ENCODE data around the gene CD74.

Gene CD74

DNA sequence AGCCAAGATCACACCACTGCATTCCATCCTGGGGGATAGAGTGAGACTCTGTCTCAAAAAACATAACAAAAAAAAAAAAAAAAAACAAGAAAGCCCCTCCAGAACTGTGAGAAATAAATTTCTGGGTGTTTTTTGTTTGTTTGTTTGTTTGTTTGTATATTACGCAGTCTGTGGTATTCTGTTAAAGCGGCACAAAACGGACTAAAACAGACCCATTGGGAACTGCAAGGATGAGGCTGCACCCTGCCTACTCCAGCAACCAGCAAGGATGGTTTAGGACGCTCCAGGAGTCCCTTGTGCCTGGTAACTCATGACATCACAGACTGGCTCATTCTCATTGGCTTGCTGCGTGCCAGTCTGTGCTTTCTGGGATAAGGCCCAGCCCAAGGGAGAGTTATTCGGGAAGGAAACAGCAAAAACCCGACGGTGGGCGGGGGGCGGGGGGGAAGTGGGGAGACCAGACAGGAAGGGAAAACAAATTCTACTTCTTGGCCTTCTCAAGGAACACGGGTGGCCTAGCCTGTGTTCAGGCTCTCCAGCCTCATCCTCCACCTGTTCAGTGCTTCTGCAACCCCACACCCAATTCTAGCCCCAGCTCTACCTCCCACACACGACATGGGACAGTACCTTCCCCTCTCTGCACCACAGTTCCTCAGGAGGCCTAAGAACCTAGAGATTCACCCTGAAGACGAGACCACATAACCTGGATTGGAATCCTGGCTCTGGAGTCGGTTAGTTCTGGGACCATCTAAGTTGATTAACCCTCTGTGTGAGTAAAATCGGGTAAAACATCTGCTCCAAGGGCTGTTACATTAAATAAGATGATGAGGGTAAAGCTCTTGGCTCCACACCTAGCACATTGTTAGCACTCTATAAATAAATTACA is 2.8 kb downstream of the CD74 start:
- H3K9me3 Mint-ChIP-seq, result no peaks in the 10 kb centered on the region
- peaks cover 80% of the 10 kb centered on the region for H3K36me3 Mint-ChIP-seq (ENCODE audit: low read depth)
- H3K4me3 Mint-ChIP-seq, result peak overlapping the region; percentile 95
- peak overlapping the region; percentile 99 for H3K27ac Mint-ChIP-seq
- peaks cover 60% of the 10 kb centered on the region for H3K4me1 Mint-ChIP-seq (ENCODE audit: low read depth)
- no peaks in the 10 kb centered on the region for H3K27me3 Mint-ChIP-seq
- intact Hi-C loops (cut with micrococcal nuclease), result no loop called here

DNA sequence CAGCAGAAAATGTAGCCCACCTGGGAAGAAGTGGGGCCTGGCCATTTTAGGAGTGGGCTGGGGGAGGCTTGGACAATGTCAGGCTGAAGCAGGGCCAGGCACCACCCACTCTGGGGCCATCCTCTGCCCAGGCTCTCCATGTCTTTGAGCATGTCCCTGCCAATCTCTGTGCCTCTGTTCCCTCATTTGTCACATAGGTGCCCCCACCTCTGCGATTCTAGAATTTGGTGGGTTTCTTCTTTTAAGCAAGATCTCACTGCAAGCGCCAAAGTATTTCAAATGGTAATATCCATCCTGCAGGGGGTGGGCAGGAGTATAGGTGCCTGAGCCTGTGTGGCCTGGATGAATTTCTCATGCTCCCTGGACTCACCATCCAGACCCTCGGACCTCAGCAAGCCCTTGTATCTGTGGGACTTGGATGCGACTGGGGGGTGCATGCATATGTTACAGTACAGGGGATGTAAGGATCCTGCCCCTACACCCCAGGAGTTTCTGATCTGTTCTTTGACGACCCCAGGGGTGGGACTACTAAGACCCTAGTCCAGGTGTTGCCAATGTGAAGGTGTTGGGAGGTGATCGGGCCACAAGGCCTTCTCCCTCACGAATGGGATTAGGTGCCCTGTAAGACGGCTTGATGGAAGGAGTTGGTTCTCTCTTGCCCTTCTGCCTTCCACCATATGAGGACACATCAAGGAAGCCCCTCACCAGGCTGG is 4.3 kb downstream of the CD74 start:
- peak overlapping the region; percentile 95 for H3K4me3 Mint-ChIP-seq
- H3K9me3 Mint-ChIP-seq, result no peaks in the 10 kb centered on the region
- H3K4me1 Mint-ChIP-seq (ENCODE audit: low read depth), result peaks cover 52% of the 10 kb centered on the region
- peaks cover 95% of the 10 kb centered on the region for H3K36me3 Mint-ChIP-seq (ENCODE audit: low read depth)
- H3K27me3 Mint-ChIP-seq, result no peaks in the 10 kb centered on the region
- intact Hi-C loops (cut with micrococcal nuclease), result no loop called here
- H3K27ac Mint-ChIP-seq, result peak overlapping the region; percentile 99

DNA sequence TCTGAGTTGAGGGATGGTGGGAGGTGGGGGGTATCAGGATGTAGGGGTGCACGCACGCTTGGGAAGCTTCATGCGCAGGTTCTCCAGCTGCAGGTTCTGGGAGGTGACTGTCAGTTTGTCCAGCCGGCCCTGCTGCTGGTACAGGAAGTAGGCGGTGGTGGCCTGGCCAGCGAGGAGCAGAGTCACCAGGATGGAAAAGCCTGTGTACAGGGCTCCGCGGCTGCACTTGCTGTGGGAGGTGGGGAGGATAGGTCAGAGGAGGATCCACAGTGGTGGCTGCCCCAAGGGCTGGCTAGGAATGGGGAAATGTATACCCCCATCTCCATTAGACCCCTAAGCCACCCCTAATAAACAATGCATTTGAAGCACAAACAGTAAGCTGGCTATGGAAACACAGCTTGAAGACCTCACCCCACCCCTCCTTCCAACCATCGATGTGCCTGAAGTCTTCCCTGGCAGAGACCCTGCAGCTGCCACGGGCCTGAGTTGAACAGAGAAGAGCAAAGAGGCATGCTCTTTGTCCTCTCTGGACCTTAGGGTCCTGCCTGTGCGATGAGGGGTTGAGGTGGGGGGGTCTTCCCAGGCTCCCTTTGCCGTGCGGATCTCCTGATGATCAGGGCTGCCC is 5.5 kb downstream of the CD74 start:
- peaks cover 48% of the 10 kb centered on the region for H3K4me1 Mint-ChIP-seq (ENCODE audit: low read depth)
- H3K4me3 Mint-ChIP-seq, result peak overlapping the region; percentile 95
- H3K27ac Mint-ChIP-seq, result peak overlapping the region; percentile 99
- no peaks in the 10 kb centered on the region for H3K9me3 Mint-ChIP-seq
- intact Hi-C loops (cut with micrococcal nuclease), result no loop called here
- H3K27me3 Mint-ChIP-seq, result no peaks in the 10 kb centered on the region
- peaks cover 100% of the 10 kb centered on the region for H3K36me3 Mint-ChIP-seq (ENCODE audit: low read depth)

DNA sequence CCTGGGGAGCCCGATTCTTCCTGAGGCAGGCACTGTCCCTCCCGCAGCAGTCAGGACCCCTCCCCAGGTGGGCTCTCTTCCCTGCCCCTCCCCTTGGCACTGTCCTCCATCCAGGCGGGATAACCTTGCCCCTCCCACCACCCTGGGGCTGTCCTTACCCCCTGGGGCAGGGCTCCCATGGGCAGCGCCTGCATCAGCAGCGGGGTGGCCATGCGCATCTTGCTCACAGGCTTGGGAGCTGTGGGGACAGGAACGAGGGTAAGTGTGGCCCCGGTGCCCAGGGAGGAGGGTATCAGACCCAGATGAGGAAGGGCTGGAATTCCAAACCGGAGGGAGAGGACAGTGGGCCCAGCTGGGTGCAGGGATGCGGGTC is 6.0 kb downstream of the CD74 start:
- intact Hi-C loops (cut with micrococcal nuclease), result no loop called here
- Mint-ChIP-seq H3K36me3 (ENCODE audit: low read depth) (peaks cover 100% of the 10 kb centered on the region), H3K4me1 (ENCODE audit: low read depth) (peaks cover 52% of the 10 kb centered on the region), H3K27ac (peak overlapping the region; percentile 99), H3K4me3 (peak overlapping the region; percentile 95), H3K9me3 (no peaks in the 10 kb centered on the region), H3K27me3 (no peaks in the 10 kb centered on the region)

DNA sequence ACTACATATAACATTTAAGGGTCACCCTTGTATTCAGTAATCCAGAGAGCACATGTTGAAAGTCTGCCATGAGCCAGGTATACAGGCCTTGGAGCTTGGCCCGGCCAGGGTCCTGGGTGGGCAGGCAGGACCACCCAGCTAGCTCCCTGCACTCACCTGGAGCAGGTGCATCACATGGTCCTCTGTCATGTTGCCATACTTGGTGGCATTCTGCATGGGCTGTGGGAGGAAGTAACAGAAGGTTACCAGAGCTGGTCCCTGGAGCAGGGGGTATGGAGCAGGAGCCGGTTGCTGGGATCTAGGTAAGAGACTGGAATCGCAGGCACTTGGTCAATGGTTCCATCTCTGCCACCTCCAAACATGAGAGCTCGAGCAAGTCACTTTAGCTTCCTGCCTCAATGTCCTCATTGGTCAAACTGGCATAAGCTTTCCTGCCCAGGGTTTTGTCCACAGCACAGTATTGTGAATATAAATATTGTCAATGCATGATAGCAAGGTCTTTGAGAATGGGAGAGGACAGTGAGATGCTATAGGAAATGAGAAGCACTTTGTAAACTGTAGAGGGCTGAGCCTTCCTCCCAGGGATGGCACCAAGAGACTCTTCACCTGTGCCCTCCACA is 6.5 kb downstream of the CD74 start:
- peaks cover 56% of the 10 kb centered on the region for H3K4me1 Mint-ChIP-seq (ENCODE audit: low read depth)
- no peaks in the 10 kb centered on the region for H3K9me3 Mint-ChIP-seq
- peak overlapping the region; percentile 95 for H3K4me3 Mint-ChIP-seq
- H3K36me3 Mint-ChIP-seq (ENCODE audit: low read depth), result peaks cover 100% of the 10 kb centered on the region
- peak overlapping the region; percentile 99 for H3K27ac Mint-ChIP-seq
- intact Hi-C loops (cut with micrococcal nuclease), result no loop called here
- H3K27me3 Mint-ChIP-seq, result no peaks in the 10 kb centered on the region

DNA sequence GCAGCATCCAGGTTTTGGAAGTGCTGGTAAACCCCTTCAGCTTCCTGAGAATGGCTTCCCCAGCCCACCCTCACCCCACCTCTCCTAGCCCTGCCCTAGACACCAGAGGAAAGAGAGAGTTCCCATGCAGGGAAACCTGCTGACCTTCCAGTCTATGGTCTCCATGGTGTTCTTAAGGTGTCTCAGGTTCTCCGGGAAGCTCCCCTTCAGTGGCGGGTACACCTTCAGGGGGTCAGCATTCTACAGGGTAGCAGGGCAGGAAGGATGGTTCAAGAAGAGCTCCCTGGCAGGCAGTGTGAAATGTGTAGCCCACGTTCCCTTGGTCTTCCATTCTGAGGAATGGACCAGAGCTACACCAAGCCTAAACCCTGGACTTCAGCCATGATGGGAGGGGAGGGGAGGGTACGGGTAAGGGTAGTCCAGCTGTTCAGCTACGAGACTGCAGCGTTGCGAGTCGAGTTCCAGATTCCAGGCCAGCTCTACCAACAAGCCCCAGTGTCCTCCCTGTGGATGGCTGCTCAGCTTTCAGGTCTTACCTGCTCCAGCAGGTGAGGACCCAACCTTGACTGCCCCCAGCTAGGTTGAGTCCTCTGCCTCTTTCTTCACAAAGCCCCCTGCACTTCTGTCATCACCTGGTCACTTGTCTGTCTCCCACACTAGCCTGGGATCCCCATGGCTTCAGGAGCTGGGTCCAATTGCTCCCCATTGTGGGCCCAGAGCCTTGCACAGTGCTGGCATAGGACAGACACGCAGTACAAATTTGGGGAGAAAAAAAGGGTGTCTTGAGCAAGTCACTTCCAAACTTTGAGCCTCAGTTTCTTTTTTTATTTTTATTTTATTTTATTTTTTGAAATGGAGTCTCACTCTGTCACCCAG is 7.5 kb downstream of the CD74 start:
- Mint-ChIP-seq H3K27ac (peak overlapping the region; percentile 99), H3K4me1 (ENCODE audit: low read depth) (peaks cover 62% of the 10 kb centered on the region), H3K27me3 (no peaks in the 10 kb centered on the region), H3K36me3 (ENCODE audit: low read depth) (peaks cover 100% of the 10 kb centered on the region), H3K9me3 (no peaks in the 10 kb centered on the region), H3K4me3 (no peak overlapping the region)
- intact Hi-C loops (cut with micrococcal nuclease), result no loop called here

DNA sequence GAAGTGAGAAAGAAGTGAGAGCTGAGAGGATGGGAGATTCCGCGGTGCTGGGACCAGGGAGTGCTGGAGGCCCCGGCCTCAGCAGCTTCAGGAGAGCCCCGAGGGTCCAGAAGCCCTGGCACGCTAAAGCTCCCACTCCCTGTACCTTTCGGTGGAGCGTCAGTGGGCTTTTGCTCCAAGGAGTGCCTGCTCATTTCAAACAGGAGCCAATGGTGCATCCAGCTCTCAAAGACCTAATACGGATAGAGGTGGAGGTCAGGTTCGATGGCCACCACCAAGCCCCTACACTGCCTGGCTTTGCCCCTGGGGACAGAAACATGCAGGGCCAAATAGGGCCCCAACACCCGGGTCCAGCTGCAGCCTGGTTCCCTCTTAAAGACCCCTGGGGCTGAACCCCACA is 8.2 kb downstream of the CD74 start:
- H3K36me3 Mint-ChIP-seq (ENCODE audit: low read depth), result peaks cover 100% of the 10 kb centered on the region
- peaks cover 69% of the 10 kb centered on the region for H3K4me1 Mint-ChIP-seq (ENCODE audit: low read depth)
- H3K9me3 Mint-ChIP-seq, result no peaks in the 10 kb centered on the region
- no peaks in the 10 kb centered on the region for H3K27me3 Mint-ChIP-seq
- intact Hi-C loops (cut with micrococcal nuclease), result no loop called here
- H3K27ac Mint-ChIP-seq, result peak overlapping the region; percentile 99
- H3K4me3 Mint-ChIP-seq, result peak overlapping the region; percentile 9

DNA sequence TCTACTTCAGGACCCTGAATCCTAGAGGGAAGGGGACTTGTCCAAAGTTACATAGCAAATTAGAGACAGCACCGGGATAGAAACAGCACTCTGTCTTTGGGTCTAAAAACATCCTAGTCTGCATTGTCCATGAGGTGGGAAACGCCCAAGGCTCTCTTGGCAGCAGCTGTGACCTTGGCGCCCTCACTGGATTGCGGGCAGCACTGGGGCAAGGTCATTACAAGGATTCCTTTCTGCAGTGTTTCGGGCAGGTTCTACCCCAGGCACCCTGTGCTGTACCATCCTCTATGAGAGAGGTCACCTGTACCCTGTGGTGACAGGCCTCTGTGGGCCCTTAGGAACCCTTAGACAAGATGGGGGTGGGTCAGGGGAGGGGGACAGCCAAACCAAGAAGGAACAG is 8.6 kb downstream of the CD74 start:
- Mint-ChIP-seq H3K4me3 (no peak overlapping the region), H3K4me1 (ENCODE audit: low read depth) (peaks cover 69% of the 10 kb centered on the region), H3K27ac (peak overlapping the region; percentile 99), H3K9me3 (no peaks in the 10 kb centered on the region), H3K27me3 (no peaks in the 10 kb centered on the region), H3K36me3 (ENCODE audit: low read depth) (peaks cover 99% of the 10 kb centered on the region)
- intact Hi-C loops (cut with micrococcal nuclease), result no loop called here

DNA sequence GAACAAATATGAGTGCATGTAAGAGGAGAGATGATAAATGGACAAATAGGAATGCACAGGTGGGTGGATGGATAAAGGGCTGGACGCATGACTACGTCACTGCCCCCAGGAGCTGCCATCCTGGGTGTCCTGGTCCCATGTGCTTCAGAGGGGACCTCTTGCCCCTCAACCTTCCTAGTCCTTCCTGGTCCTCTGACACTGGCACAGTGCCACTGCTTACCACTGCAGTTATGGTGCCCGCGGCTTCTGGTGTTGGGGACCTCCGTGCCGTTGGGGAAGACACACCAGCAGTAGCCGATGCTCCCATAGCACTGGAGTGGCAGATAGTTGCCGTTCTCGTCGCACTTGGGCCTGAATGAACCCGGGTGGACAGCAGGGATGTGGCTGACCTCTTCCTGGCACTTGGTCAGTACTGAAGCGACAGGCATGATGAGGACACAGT is 9.8 kb downstream of the CD74 start:
- H3K4me1 Mint-ChIP-seq (ENCODE audit: low read depth), result peaks cover 67% of the 10 kb centered on the region

DNA sequence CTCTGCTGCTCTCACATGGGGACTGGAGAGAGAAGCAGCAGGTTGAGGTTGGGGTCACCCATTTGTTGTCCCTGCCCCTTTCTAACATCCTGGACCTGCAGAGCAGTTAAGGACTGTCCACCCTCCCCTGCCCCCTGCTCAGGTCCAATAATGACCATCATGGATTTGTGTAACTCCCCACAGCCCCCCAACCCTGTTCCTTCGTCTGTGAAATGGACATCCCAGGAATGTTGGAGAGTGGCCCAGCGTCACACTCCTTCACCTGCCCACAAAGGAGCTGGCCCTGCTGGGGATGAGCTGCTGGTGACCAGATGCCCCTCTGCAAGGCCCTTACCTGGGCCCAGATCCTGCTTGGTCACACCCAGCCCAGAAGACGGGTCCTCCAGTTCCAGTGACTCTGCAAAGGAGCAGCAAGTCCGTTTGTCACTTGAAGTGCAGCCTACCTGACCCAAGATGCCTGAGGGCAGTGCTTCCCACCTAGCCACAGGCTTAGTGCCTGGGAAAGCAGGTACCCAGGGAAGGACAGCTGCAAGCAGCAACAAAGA is 10.4 kb downstream of the CD74 start:
- H3K27ac Mint-ChIP-seq, result peak overlapping the region; percentile 99
- H3K9me3 Mint-ChIP-seq, result no peaks in the 10 kb centered on the region
- H3K4me1 Mint-ChIP-seq (ENCODE audit: low read depth), result peaks cover 65% of the 10 kb centered on the region
- peak overlapping the region; percentile 50 for H3K4me3 Mint-ChIP-seq
- intact Hi-C loops (cut with micrococcal nuclease), result no loop called here
- peaks cover 97% of the 10 kb centered on the region for H3K36me3 Mint-ChIP-seq (ENCODE audit: low read depth)
- no peaks in the 10 kb centered on the region for H3K27me3 Mint-ChIP-seq

More for the DNA sequence above, 9.8 kb downstream of the CD74 start:
- Mint-ChIP-seq H3K9me3 (no peaks in the 10 kb centered on the region), H3K27ac (peak overlapping the region; percentile 99), H3K27me3 (no peaks in the 10 kb centered on the region), H3K36me3 (ENCODE audit: low read depth) (peaks cover 99% of the 10 kb centered on the region), H3K4me3 (peak overlapping the region; percentile 50)
- intact Hi-C loops (cut with micrococcal nuclease), result no loop called here

DNA sequence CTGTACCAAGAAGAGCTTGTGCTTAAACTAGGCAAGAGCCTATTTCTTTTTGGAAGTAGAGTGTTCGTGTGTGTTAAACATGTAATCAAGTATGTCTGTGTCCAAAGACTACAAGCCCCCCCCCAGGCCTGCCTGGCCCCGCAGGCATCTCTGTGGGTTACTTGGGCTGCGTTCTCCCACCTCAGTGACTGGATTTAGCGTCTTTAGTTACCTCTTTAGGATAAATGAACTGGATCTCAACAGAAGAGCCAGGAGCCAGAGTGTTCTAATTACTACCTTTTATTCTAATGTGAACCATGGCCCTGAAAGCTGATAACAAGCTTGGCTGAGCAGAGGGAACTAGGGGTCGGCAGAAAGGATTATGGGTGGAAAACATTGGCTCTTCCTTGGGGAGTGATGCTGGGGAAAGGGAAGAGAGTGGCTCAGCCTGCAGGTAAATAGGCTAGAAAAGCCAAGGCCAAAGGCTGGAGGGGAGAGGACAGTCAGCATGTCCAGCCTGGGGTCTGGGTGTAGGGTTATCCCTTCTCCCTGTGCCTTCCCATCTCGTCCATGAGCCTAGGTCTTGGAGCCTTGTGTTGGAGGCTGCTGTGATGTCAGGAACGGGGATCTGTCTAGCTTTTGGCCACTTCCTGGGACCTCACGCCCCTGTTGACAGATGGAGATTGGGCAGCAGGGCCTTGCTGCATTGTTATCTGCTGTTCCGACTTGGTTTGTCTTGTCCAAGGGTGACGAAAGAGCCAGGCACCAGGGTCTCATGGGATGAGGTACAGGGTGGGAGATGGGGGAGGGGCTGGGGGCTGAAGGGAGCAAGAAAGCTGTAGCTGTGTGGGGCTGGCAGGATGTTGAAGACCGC is 11.1 kb downstream of the CD74 start:
- intact Hi-C loops (cut with micrococcal nuclease), result no loop called here
- H3K4me1 Mint-ChIP-seq (ENCODE audit: low read depth), result peaks cover 59% of the 10 kb centered on the region
- no peaks in the 10 kb centered on the region for H3K9me3 Mint-ChIP-seq
- H3K27ac Mint-ChIP-seq, result peak overlapping the region; percentile 99
- no peaks in the 10 kb centered on the region for H3K27me3 Mint-ChIP-seq
- H3K36me3 Mint-ChIP-seq (ENCODE audit: low read depth), result peaks cover 97% of the 10 kb centered on the region
- H3K4me3 Mint-ChIP-seq, result no peak overlapping the region

DNA sequence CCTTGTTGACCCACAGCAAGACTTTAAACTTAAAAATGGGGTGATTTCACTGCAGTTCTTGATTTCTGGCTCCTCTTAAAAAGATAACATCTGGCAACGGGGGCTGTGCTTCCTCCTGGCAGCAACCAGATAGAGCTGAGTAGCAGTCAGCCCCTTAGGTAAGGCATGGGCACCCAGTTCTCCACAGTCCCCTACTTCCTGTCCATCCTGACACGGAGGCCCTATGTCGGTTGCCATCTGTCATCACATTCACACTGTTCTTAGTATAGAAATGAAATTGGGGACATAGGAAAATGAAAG is 11.7 kb downstream of the CD74 start:
- Mint-ChIP-seq H3K4me3 (no peak overlapping the region), H3K27me3 (no peaks in the 10 kb centered on the region), H3K36me3 (ENCODE audit: low read depth) (peaks cover 97% of the 10 kb centered on the region), H3K27ac (peak overlapping the region; percentile 99), H3K4me1 (ENCODE audit: low read depth) (peaks cover 59% of the 10 kb centered on the region), H3K9me3 (no peaks in the 10 kb centered on the region)
- intact Hi-C loops (cut with micrococcal nuclease), result no loop called here
